Measurements from ENCODE around the gene NEGR1. TPM values are rescaled to one million over a fixed set of nuclear protein-coding genes. Genes with fewer than 3 reads are reported as not detected.
A peak's percentile ranks its signal among the peaks of the same experiment; 100 is the strongest.

NEGR1 gene
- total and polyA plus RNA-seq, 9 donors = 4.7 to 15.1 (median 9.1) TPM

- no peak for DNase-seq
- intact Hi-C loops (cut with DNase I) = no loop called here
- no peaks in the 10 kb centered on the region for H3K36me3 ChIP-seq
- no peak overlapping the region for H3K27ac ChIP-seq
- H3K27me3 ChIP-seq = no peaks in the 10 kb centered on the region
- WGBS, 3 donors = 79 to 90% (median 86%) methylated on average over 2 of the region's 2 CpGs
- no peaks in the 10 kb centered on the region for H3K9me3 ChIP-seq
- H3K4me3 ChIP-seq = no peak overlapping the region
- no peaks in the 10 kb centered on the region for H3K4me1 ChIP-seq (ENCODE audit: insufficient read depth)
- no peak for TF ChIP-seq EP300 (IDR thresholded peaks at IDR 0.05)
- no peak for TF ChIP-seq POLR2A (IDR thresholded peaks at IDR 0.05)
- no peak for TF ChIP-seq CTCF (IDR thresholded peaks at IDR 0.05)
Measured at GRCh38 chr1:72296501-72296900, 14.2 kb upstream of the NEGR1 start.

DNA sequence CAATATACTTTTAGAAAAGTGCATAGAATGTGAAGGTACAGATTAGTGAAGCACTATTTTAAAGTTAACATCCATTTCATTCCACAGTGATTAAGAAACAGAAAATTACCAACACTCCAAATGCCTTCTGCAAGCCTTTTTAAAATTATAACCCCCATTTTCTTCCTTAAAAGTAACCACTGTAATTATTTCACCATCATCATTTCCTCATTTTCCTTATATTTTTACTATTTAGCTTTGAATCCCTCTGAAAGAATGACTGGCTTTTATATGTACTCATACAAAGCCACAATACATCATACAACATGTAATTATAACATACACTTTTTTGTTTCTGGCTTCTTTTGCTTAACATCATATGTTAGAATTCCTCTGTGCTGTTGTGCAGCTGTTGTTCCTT is 6.5 kb upstream of the NEGR1 start:
- H3K27me3 ChIP-seq = no peaks in the 10 kb centered on the region
- DNase-seq = no peak
- H3K27ac ChIP-seq = no peak overlapping the region
- no peak overlapping the region for H3K4me3 ChIP-seq
- H3K4me1 ChIP-seq (ENCODE audit: insufficient read depth) = peaks cover 5% of the 10 kb centered on the region
- no peaks in the 10 kb centered on the region for H3K36me3 ChIP-seq
- TF ChIP-seq CTCF (IDR thresholded peaks at IDR 0.05) (no peak), POLR2A (IDR thresholded peaks at IDR 0.05) (no peak)
- intact Hi-C loops (cut with DNase I) = no loop called here
- H3K9me3 ChIP-seq = no peaks in the 10 kb centered on the region

DNA sequence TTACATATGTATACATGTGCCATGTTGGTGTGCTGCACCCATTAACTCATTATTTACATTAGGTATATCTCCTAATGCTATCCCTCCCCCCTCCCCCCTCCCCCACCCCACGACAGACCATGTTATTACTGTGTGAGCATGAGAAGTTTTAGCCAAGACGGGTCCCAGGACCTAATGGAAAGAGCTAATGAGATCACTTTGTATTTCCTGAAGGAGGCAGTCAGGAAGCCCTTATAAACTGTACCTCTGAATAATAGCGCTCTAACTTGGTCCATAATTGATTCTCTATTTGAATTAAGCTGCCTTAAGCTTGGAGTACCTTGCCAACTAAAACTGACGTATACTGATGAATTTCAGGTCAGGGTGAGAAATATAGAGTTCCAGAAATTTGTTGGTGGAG is 4.1 kb upstream of the NEGR1 start:
- TF ChIP-seq POLR2A (IDR thresholded peaks at IDR 0.05) (no peak), CTCF (IDR thresholded peaks at IDR 0.05) (no peak), EP300 (IDR thresholded peaks at IDR 0.05) (no peak)
- no peaks in the 10 kb centered on the region for H3K9me3 ChIP-seq
- H3K27me3 ChIP-seq = no peaks in the 10 kb centered on the region
- 78 to 85% (median 82%) methylated on average over 4 of the region's 4 CpGs for WGBS, 3 donors
- no peak for DNase-seq
- H3K4me1 ChIP-seq (ENCODE audit: insufficient read depth) = peaks cover 5% of the 10 kb centered on the region
- H3K4me3 ChIP-seq = no peak overlapping the region
- no peak overlapping the region for H3K27ac ChIP-seq
- no peaks in the 10 kb centered on the region for H3K36me3 ChIP-seq
- intact Hi-C loops (cut with DNase I) = no loop called here

DNA sequence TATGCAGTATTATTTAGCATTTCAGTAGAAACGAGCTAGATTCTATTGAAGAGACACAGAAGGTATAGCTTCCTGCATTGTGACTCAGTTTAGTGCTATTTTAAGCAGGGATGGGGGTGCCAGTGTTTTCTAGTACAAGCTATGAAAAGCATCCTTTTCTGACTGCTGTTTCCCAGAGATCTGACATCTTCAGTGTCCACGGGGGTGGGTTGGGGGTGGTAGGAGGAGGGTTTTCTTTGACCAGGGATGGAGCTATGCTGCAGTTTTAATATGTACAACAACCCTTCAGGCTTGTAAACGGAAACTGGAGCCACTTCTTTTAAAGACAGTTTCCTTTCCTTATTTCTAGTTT is 2.7 kb upstream of the NEGR1 start:
- no peaks in the 10 kb centered on the region for H3K9me3 ChIP-seq
- no peaks in the 10 kb centered on the region for H3K36me3 ChIP-seq
- no peak for TF ChIP-seq CTCF (IDR thresholded peaks at IDR 0.05)
- no peak for TF ChIP-seq EP300 (IDR thresholded peaks at IDR 0.05)
- no peak for TF ChIP-seq POLR2A (IDR thresholded peaks at IDR 0.05)
- intact Hi-C loops (cut with DNase I) = no loop called here
- WGBS, 3 donors = 0 to 1% (median 0%) methylated on average over 3 of the region's 3 CpGs
- H3K27ac ChIP-seq = peak overlapping the region in 1 of 2 donors; percentile 94
- H3K4me1 ChIP-seq (ENCODE audit: insufficient read depth) = peaks cover 5% of the 10 kb centered on the region
- no peaks in the 10 kb centered on the region for H3K27me3 ChIP-seq
- peak in 2 of 5 donors; percentile 20 to 22 for DNase-seq
- H3K4me3 ChIP-seq = peak overlapping the region; percentile 71

Measured in ovary (tissue), 9 donors.